Stimulated activated CD8-positive, alpha-beta memory T cell treated with anti-CD3 and anti-CD28 coated beads, Interleukin-7, amount 100 ng/mL, for 1 hour (primary cell): ENCODE measurements around the gene RPS15.
"Not testable (repeated sequence)": the region's sequence is repeated elsewhere in the genome, so short reads cannot be mapped to it uniquely, and the experiment has no call there.

Experiments
- DNase-seq, 2 donors: peaks; one replicate each; pipeline ENCODE4 v3.0.0-alpha.2; 2020; ENCODE audit warnings: low read depth in 2 of 2

The RPS15 gene

DNA sequence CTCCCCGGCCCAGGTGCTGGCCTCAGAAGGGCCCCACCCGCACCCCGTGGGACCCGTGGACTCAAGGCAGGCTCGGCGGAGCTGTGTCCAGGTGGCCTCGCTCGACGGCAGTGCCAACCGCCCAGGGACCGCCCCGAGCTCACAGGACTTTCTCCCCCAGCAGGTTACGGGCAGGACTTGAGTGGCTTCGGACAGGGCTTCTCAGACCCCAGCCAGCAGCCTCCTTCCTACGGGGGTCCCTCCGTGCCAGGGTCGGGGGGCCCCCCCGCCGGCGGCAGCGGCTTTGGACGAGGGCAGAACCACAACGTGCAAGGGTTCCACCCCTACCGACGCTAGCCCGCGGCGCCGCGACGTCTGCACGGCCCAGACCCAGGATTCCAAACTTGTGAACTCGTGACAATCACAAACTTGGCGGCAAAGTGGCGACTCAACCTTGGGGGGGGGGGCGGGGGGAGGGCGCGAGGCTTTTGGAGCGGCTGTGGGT is 3.6 kb upstream of the RPS15 start:
- no peak for DNase-seq

DNA sequence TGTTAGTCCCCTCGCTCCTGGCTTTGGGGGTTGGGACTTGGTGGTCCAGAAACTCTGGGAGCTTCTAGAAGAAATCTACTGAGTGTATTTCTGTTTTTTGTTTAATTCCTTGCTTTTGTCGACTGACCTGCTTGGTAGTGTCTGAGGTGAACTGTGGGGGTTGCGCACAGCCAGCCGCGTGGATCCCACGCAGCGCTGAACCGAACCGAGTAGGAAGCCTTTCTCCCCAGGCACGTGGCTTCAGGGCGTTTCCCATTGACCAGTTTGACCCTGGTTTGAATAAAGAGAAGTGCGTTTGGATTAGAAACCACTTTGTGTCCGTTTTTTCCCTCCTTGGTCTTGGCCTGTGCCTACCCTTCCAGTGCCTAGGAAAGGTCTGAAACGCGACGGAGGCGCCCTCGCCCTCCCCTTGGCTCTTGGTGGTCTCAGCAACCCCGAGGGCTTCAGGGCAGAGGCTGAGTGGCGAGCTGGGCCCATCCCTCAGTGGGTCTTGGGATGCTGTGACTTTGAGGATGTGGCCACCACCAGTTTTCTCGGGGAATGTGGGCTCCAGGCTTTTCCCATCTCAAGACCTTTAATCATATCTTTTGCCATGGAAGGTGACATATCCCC is 2.7 kb upstream of the RPS15 start:
- DNase-seq = no peak

DNA sequence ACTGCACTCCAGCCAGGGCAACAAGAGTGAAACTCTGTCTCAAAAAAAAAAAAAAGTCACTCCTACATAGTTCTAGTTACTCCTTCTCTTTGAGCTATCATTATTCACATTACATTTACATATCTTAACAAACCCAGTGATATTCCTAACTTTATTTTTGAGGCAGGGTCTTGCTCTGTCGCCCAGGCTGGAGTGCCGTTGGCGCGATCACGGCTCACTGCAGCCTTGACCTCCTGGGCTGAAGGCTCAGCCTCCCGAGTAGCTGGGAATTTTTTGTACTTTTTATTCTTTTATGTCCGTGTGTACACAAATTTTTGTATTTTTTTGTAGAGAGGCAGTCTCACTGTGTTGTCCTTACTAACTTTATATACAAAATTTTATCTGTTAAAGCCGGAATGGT is 587 bp upstream of the RPS15 start:
- no peak for DNase-seq

DNA sequence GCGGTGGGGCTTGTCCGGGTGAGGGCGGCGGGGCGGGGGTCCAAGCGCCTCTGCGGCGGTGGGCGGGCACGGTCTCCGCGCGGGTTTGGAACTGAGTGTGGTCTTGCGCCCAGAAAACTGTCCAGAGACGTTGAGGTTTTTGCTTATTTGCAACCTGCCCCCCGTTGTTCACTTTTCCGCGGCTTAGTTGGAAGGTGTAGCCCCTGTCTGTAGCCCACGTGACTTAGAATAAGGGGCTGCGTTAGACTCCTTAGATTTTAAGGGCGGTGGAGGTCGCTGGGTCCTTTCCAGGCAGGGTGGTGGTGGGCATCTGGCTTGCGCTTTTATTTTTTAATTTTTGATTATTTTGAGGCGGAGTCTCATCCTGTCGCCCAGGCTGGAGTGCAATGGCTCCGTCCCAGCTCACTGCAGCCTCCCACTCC is 748 bp downstream of the RPS15 start:
- no peak for DNase-seq

DNA sequence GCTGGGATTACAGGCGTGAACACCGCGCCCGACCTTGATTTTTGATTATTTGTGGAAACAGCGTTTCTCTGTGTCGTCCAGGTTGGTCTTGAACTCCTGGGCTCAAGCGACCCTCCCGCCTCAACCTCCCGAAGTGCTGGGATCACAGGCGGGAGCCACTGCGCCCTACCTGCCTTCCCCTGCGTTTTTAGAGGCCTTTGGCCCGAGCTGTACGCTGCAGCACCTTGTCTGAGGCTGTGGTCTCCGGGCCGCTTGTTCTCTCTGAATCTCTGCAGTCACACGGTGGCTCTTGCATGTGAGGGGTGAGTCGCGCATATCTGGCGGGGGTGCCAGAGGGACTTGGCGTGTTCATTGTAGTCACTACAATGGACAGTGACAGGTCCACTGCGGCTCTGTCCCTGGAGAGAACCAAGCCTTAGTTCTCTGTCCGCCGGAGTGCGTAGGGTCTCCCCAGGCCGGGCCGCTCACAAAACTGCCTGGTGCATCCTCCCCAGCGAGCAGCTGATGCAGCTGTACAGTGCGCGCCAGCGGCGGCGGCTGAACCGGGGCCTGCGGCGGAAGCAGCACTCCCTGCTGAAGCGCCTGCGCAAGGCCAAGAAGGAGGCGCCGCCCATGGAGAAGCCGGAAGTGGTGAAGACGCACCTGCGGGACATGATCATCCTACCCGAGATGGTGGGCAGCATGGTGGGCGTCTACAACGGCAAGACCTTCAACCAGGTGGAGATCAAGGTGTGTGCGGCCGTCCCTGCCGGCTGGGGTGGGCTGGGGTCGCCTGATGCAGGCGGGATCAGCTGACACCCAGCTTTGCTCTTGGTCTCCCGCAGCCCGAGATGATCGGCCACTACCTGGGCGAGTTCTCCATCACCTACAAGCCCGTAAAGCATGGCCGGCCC is 1.6 kb downstream of the RPS15 start:
- not testable (repeated sequence) for DNase-seq

DNA sequence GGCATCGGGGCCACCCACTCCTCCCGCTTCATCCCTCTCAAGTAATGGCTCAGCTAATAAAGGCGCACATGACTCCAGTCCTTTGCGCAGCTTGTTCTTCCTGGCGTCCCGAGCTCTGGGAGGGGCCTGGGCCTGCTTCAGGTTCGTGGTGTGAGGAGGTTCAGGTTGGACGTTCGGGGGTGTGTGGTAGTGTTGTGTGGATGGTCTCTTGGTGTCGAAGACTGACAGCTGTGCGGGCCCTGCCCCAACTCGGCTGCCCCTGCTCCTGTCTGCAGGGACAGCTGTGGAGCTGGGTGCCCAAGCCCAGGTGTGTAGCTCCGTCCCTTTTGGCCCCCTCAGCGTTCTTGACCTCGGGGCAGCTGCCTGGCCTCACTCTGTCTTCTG is 2.2 kb downstream of the RPS15 start:
- no peak for DNase-seq

DNA sequence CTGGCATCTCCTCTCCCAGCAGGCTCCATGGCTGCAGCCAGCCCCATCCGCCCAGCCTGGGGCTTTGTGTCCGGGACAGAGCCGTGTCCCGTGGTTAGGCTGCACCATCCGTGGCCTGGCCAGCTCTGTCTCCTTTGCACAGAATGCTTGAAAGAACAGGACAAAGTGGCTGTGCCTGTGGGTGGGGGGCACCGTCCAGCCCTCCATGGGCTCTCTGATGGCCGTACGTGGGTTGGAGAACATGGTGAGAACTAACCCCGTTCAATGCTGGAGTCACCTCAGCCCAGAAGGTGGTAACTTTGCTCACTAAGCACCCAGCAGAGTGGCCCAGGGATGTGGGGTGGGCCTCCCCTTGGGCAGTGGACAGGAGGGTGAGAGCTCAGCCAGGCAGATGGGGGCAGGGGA is 2.8 kb downstream of the RPS15 start:
- no peak for DNase-seq

DNA sequence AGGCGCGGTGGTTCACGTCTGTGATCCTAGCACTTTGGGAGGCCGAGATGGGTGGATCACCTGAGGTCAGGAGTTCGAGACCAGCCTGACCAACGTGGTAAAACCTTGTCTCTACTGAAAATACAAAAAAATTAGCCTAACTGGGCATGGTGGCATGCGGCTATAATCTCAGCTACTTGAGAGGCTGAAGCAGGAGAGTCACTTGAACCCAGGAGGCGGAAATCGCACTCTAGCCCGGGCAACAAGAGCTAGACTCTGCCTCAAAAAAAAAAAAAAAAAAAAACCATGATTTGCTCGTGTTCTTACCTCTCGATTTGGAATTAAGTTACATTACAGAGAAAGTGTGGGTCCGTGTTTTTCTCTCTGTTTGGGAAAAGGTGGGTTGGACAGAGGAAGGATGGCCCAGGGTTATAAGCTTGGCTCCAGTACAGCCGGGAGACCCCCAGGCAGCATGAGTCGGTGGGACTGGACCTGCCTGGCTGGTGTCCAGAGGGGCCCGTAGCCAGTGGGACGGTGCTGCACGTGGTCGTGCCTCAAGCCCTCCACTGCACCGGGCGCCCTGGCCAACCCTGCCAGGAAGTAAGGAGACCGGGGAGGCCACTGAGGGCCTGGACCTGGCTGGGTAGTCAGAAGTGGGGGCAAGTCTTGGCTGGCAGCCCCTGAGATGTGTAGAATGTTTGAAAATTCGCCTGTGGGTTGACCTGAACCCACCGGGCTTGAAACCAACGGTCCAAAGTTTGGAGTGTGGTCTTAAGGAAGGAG is 3.7 kb downstream of the RPS15 start:
- no peak for DNase-seq

DNA sequence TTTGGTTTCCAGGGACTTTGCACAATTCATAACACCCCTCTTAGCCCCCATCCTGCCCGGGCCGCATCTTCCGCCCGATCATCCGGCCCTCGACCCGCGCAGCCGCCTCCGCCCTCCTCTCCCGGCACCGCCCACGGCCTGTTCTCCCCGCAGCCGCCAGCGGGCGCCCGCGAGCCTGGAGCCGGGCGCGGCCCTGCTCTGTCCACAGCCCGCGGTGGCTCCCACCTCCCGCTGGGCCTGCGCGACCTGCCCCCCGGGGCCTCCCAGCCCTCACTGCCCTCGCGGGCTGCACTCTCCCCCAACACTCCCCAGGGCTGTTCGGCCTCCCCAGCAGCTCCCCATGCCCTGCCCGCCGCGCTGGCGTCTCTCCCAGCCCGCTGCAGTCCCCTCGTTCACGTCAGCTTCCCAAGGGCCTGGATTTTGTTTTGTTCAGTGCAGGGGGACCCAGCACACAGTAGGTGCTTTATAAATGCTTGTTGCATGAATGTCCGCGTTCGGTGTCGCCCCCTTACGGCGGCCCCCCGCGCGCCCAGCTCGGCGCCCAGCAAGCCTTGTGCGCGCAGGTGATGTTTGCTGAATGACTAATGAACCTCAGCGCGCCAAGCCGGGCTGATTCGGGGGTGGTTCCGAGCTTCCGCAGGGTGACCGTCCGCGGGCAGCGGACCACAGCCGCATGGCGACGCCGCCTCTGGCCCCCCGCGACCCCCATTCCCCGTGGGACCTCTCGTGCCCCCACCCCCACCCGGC is 7.2 kb downstream of the RPS15 start:
- DNase-seq = peak; percentile 46 to 54

DNA sequence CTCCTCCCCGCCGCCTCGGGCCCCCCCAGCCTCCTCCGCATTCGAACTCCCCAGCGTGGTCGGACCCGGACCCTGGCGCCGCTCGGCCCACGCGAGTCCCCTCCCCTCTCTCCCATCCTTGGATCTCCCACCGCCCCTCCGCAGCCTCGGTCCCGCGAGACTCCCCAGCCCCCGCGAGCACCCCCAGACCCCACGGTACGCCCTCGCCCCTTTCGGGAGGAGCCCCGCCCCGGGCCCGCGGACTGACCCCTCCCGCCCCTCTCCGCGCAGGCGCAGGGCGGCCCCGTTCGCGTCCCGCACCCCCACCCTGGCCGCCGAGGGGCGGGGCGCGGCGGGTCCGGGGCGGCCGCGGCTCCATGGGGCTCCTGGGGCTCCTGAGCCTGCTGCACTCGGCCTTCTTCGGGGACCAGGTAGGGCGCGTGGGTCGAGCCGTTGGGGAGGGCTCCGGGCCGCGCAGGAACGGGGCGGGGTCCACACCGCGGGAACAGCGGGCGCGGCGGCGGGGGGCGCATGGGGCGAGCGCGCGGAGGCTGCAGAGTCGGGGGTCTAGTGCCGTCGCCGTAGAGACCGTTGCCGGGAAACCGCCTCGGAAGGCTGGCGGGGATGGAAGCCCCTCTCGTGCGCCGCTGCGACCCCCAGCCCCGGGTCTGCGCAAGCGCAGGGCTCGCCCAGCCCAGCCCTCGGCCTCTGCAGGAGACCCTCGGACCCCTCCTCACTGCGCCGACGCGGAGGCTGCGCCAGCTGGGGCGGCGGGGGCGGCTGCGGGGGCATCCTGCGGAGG is 7.9 kb downstream of the RPS15 start:
- DNase-seq = no peak

DNA sequence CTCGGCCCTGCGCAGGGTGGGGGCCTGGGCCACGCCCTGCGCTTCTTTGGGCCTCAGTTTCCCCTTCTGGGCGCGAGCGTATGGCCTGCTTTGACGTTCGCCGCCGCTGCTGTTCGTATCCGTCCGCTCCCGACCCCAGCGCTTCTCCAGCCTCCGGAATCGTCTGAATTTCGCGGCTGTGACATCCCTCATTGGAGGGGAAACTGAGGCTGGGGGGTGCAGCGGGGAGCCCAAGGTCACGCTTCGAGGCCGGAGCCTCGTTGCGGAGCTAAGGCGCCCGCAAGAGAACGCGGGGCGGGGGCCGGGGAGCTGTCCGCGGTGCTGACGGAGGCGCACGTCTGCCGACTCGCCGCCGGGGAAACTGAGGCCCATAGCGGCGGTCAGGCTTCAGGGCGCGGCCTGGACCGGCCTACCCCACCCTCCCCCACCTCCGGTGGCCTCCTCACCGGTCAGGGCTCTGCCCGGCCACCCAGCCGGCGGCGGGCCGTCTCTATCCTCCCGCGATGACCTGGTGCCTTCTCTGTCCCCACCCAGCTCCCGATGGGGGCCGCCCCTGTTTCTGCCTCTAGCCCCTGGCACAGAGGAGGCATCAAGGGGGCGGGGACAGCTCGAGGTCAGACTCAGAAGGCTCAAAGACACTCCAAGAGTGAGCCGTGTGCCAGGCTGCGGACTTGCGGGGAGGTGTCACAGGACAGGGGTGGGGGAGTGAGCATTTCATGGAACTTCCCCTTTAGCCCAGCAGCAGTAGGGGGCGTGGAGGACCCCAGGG is 8.7 kb downstream of the RPS15 start:
- no peak for DNase-seq

DNA sequence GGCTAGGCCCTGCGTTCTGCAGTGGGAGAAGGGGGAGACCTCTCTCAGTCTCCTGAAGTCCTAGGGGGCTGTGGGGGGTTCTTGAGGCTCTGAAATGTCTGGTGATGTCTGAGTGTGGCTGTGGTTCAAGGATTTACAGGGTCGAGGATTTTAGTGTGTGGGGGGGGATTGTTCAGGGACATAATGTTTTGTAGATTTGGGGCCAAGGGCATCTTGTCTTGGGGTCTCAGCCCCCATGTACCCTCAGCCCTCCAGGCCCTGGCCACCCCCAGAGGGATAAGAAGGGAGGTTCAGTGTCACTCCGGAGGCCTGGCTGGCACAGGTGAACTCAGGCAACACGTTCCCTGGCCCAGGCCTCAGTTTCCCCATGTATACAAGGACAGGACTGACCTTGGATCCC is 9.3 kb downstream of the RPS15 start:
- DNase-seq = no peak

DNA sequence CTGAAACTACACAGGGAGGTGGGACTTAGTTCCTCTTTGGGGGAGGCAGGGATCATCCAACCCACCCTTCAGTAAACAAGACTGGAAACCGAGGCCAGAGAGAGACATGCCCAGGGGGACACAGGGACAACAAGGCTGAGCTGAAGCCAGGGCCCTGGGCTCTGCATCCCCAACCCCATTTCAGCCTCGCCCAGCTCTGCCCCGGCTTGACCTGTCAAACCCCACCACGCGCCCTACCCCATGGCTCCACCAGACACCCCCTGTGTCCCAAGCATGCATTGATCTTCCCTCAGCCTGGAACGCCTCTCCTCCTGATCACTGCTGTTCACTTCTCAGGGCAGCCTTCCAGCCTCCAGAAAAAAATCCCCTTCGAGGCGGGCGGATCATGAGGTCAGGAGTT is 9.7 kb downstream of the RPS15 start:
- DNase-seq = no peak

DNA sequence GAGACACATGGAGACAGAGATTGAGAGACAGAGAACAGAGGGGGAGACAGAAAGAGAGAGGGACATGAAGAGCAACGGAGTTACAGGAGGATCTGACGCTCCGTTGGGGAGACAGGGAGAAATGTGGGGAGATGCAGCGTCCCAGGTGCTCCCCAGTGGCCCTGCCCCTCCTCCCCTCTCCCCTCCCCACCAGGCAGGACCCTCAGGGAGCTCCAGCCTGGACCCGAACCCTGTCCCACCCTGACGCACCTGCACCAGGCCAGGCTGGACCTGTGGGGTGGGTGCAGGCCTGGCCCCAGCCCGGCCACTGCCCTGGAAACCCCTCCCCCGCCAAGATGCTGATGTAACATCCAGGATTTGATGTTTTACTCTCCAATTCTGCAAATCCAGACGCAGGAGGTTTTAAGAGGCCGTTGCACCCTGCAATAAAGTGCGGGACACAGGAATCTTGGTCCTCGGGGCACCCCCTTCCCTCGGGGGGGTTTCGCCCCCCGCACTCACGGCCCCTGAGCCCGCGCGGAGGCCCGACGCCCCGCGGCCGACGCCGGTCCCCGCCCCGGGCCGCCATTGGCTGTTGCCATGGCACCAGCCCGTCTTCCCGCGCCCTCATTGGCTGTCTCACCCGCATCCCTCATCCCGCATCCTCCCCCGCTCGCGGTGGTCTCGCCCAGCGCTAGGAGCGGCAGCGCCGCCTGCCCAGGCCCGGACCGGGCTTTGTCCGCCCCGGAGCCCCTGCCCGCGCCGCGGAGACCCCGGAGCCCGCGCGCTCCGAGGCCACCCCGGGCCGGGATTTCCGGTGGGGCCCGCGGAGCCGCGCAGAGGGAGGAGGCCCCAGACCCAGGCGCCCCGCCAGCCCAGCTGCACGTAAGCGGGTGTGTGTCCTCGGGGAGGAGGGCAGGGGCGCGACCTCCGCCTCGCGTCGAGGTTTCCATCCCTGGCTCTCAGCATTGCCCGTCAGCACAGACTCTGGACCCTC is 11.6 kb downstream of the RPS15 start, which contains the start of gene APC2:
APC2 (plus strand) TSS at position 655 of the 976 bp plus-strand sequence. CDS start 2,881 bp downstream, outside the sequence.
- DNase-seq = no peak

DNA sequence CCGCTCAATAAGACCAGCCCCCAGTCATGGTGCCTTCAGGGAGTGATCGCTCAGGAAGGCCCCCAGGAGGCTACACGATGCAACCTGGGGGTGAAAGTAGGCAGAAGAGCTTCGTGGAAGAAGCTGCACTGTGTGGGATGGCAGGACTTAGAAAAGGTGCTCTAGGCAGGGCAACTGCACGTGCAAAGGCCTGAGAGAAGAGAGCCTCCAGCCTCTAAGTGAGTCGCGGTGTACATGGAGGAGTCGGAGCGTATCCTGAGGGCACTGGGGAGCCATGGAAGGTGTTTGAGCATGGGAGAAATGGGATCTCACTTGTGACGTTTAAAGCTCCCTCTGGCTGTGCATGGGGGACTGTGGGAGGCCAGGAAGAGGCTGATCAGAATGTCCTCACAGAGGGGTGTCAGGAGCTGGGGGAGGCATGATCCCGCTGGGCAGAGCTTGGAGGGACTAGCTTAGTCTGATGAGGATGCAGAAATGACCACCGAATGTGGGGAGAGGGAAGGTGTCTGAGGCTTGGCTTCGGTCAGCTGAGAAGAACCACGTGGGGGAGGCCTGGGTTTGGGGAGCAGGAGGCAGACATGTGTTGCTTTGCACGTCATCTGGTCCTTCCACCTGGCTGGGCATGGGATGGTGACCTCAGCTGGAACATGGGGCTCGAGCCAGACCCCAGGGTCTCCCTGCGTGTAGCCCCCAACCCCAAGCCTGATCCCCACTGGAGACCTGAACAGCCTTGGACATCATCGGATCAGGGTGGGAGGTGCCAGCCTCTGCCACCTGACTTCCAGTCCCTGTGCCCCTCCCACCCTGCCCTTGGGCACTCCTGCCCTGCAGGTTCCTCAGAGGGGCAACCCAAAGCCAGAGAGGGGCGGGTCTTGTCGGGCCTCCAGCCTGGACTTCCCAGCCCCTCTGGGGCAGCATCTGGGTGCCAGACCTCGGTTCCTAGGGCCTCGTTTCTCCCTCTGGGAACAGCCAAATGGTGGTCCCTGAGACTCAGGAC is 12.8 kb downstream of the RPS15 start:
- DNase-seq = no peak

DNA sequence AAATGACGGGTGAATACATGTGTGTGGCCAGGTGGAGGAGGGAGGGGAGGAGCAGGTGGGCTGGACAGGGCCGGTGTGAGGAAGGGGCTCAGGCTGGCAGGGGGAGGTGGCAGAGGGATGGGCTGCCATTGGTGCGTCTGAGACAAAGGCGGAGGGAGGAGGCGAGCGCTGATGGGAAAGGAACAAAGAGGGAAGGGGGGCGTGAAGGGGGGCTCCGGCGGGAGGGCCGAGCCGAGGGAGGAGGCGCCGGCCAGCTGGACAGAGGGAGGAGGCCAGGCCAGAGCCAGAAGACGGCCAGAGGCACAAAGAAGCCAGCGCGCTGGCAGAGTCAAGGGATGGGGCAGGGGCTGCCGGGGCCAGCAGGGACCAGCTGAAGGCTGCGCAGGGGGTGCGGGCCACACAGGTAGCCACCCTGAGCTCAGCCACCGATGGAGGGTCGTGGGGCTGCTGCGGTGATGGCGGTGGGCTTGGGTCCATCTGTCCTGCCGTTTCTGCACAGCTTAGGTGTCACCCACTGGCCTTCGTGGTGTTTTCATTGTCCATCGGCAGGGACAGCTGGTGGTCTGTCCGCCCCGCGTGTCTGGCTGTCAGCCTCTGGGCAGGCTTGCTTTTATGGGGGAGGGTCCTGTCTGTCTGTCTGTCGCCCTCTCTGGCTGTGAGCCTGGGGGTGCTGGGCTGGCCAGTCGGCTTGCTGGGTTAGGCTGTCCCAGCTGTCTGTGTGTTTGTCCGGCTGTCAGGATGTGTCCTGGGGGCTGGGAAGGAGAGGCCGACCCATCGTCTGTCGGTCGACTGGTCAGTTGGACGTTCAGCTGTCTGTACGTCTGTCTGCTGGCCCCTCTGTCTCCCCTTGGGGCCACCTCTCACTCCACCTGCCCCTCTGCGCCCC is 14.0 kb downstream of the RPS15 start:
- DNase-seq = no peak
